K562 (cell line): ENCODE data around the gene SLC25A17. TPM values are rescaled to one million over a fixed set of nuclear protein-coding genes. Genes with fewer than 3 reads are reported as not detected.

Source experiments
- CREM ChIP-seq: IDR thresholded peaks from 2 replicates; pipeline ENCODE4 v1.6.1; 2014; ENCODE audit warnings: antibody characterized with exemption, low read depth
- ELF2 ChIP-seq: fragments of 250-450 bp; sonication (Bioruptor Pico); IDR thresholded peaks from 2 replicates; pipeline ENCODE4 v1.5.0; 2021; ENCODE audit warnings: mild to moderate bottlenecking
- HDGF ChIP-seq: fragments of 450-650 bp; IDR thresholded peaks from 2 replicates; pipeline ENCODE4 v1.6.1; 2016
- MIER1 ChIP-seq: fragments of 450-650 bp; IDR thresholded peaks from 2 replicates; pipeline ENCODE4 v1.6.1; 2016; ENCODE audit warnings: antibody characterized with exemption, mild to moderate bottlenecking, low read depth
- MTA1 ChIP-seq: fragments of 450-650 bp; IDR thresholded peaks from 2 replicates; pipeline ENCODE4 v1.6.1; 2017; ENCODE audit warnings: borderline replicate concordance
- MTF1 ChIP-seq: fragments of 250-450 bp; sonication (Bioruptor Pico); IDR thresholded peaks from 2 replicates; pipeline ENCODE4 v1.9.0; 2021; ENCODE audit warnings: moderate library complexity, mild to moderate bottlenecking, inconsistent platforms, borderline replicate concordance
- NFRKB ChIP-seq: fragments of 450-650 bp; IDR thresholded peaks from 2 replicates; pipeline ENCODE4 v1.6.1; 2016; ENCODE audit warnings: low read depth
- NR2C2 ChIP-seq, 2 experiments: fragments of 200-800 bp in 1 of 2; sonication (Bioruptor generic) in 1 of 2; sonication (generic) in 1 of 2; formaldehyde crosslinking in 1 of 2; IDR thresholded peaks; 2 replicates each; pipeline versions ENCODE4 v1.6.1 to v1.8.0; 2016 to 2022; ENCODE audit warnings: mild to moderate bottlenecking in 1 of 2, missing compliant biosample characterization in 1 of 2, missing genetic modification characterization in 1 of 2, missing genetic modification reagents in 1 of 2
- PTBP1 ChIP-seq: fragments of 200-400 bp; formaldehyde crosslinking; IDR thresholded peaks from 2 replicates; pipeline ENCODE4 v1.6.1; 2017; ENCODE audit warnings: low read depth, low read length
- RBM15 ChIP-seq: fragments of 200-400 bp; formaldehyde crosslinking; IDR thresholded peaks from 2 replicates; pipeline ENCODE4 v1.6.1; 2018; ENCODE audit warnings: mild to moderate bottlenecking, low read length, moderate library complexity; ENCODE audit not compliant: insufficient read depth
- RBM34 ChIP-seq: fragments of 200-400 bp; formaldehyde crosslinking; IDR thresholded peaks from 2 replicates; pipeline ENCODE4 v1.6.1; 2018; ENCODE audit warnings: low read length, borderline replicate concordance; ENCODE audit not compliant: insufficient read depth
- ZFP30 ChIP-seq: fragments of 250-450 bp; sonication (Bioruptor Pico); IDR thresholded peaks from 2 replicates; pipeline ENCODE4 v1.8.0; 2022; ENCODE audit warnings: moderate library complexity, mild to moderate bottlenecking, inconsistent platforms, borderline replicate concordance
- ZNF12 ChIP-seq: sonication (generic); formaldehyde crosslinking; IDR thresholded peaks from 2 replicates; pipeline ENCODE4 v1.4.0; 2020; ENCODE audit warnings: mild to moderate bottlenecking, missing genetic modification reagents
- ZNF589 ChIP-seq: fragments of 200-800 bp; sonication (Bioruptor generic); IDR thresholded peaks from 2 replicates; pipeline ENCODE4 v1.6.1; 2016; ENCODE audit warnings: low read depth, missing genetic modification characterization, missing compliant biosample characterization
- ZNF668 ChIP-seq: fragments of 250-450 bp; sonication (Bioruptor Pico); IDR thresholded peaks from 2 replicates; pipeline ENCODE4 v1.8.0; 2022; ENCODE audit warnings: mild to moderate bottlenecking, inconsistent platforms
- ZNF75A ChIP-seq: fragments of 450-650 bp; formaldehyde crosslinking; IDR thresholded peaks from 2 replicates; pipeline ENCODE4 v1.4.0; 2020; ENCODE audit warnings: mild to moderate bottlenecking
- ZNF764 ChIP-seq: fragments of 250-450 bp; sonication (Bioruptor Pico); IDR thresholded peaks from 2 replicates; pipeline ENCODE4 v1.4.0; 2020; ENCODE audit warnings: low read depth, mild to moderate bottlenecking, moderate library complexity
- ZNF766 ChIP-seq: fragments of 200-800 bp; sonication (Bioruptor generic); conservative IDR thresholded peaks from 2 replicates; pipeline ENCODE4 v1.6.1; 2016; ENCODE audit warnings: missing genetic modification characterization, missing compliant biosample characterization
- polyA plus RNA-seq, 8 experiments: library from polyadenylated mRNA; depleted of rRNA in 4 of 8; stranded (reverse) in 5 of 8; unstranded in 3 of 8; fragments of >200 nt; fragmentation: Nextera tagmentation in 2 of 8; fragmentation: Illumina TruSeq in 1 of 8; extraction: Ambion mirVana in 2 of 8; extraction: Trizol in 1 of 8; gene quantifications; 2 replicates each; pipeline versions ENCODE4 v1.2.1 to v1.2.3, GENCODE V29; 2011 to 2014; ENCODE audit warnings: inconsistent platforms in 1 of 8, missing spikeins in 1 of 8
- total RNA-seq, 7 experiments: library from RNA; depleted of rRNA in 6 of 7; stranded (reverse); fragments of >200 nt in 6 of 7; fragmentation: Illumina TruSeq in 2 of 7; extraction: Trizol in 2 of 7; gene quantifications; 2 replicates each; pipeline versions ENCODE4 v1.2.1 to v1.2.3, GENCODE V29; 2011 to 2021; ENCODE audit warnings: low replicate concordance in 1 of 7
- TF ChIP-seq, protein P1 (sequence below): fragments of 250-450 bp; sonication (Bioruptor Pico); IDR thresholded peaks from 2 replicates; pipeline ENCODE4 v1.4.0; 2020; ENCODE audit warnings: mild to moderate bottlenecking, moderate library complexity, borderline replicate concordance
- TF ChIP-seq, protein P2 (sequence below), 2 experiments: fragments of 450-650 bp in 1 of 2; IDR thresholded peaks; 2 replicates each; pipeline ENCODE4 v1.6.1; 2011 to 2017; ENCODE audit warnings: low read depth in 2 of 2, antibody characterized with exemption in 1 of 2, borderline replicate concordance in 1 of 2, low read length in 1 of 2, mild to moderate bottlenecking in 1 of 2, mixed read lengths in 1 of 2; ENCODE audit not compliant: control insufficient read depth in 1 of 2
- TF ChIP-seq, protein P3 (sequence below): fragments of 450-650 bp; IDR thresholded peaks from 2 replicates; pipeline ENCODE4 v1.6.1; 2017; ENCODE audit warnings: mild to moderate bottlenecking, moderate library complexity

Gene SLC25A17
- total and polyA plus RNA-seq, 9 of the 15 experiments (the other 6 are each of a cell fraction or from before 2014, with no cell fraction given), result 32.6 to 136 (median 56.2) TPM

DNA sequence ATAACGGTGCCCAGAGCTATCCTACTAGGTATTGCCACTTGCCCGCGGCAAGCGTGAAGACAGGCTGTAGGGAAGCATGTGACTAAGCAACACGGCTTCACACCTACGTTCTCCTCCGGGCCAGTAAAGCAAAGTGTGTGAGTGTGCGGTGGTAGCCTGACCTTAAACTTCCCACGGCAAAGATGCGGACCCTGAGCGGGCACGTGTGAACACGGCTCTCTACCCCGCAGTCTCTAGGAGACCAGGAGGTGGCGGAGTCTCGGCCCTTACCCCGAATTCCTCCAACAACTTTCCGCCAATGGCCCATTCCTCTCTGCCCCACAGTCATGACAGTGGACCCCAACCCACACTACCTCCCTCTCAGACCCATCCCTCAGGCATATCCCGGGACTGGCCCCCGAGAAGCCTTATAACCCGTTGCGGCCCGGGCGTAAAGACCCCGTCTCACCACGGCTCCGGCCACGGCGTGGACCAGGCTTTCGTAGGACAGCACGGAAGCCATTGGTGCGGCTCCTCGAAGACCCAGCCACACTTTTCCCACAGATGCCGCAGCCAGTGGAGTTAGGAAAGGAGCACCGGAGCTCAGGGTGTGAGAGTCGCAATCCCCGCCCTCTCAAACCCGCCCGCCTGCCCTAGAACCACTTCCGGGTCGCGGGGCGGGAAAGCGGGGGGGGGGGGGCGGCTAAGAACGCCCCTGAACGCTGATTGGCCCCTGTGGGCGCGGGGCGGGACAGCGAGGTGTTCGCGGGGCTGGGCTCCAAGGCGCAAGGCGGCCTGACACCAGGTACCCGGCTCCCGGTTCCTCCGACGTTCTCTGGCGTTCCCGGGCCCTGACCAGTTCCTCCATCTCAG is at the start of gene SLC25A17 (continued):
- TF ChIP-seq, protein P1, sequence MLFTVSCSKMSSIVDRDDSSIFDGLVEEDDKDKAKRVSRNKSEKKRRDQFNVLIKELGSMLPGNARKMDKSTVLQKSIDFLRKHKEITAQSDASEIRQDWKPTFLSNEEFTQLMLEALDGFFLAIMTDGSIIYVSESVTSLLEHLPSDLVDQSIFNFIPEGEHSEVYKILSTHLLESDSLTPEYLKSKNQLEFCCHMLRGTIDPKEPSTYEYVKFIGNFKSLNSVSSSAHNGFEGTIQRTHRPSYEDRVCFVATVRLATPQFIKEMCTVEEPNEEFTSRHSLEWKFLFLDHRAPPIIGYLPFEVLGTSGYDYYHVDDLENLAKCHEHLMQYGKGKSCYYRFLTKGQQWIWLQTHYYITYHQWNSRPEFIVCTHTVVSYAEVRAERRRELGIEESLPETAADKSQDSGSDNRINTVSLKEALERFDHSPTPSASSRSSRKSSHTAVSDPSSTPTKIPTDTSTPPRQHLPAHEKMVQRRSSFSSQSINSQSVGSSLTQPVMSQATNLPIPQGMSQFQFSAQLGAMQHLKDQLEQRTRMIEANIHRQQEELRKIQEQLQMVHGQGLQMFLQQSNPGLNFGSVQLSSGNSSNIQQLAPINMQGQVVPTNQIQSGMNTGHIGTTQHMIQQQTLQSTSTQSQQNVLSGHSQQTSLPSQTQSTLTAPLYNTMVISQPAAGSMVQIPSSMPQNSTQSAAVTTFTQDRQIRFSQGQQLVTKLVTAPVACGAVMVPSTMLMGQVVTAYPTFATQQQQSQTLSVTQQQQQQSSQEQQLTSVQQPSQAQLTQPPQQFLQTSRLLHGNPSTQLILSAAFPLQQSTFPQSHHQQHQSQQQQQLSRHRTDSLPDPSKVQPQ (CRISPR knock-in tag), result no peak
- TF ChIP-seq NR2C2 (CRISPR knock-in tag; IDR thresholded peaks at IDR 0.05) (peak; percentile 95), NR2C2 (tag; IDR thresholded peaks at IDR 0.05) (peak; percentile 99), MTF1 (CRISPR knock-in tag) (no peak), RBM34 (no peak), ZNF12 (CRISPR knock-in tag) (no peak), CREM (no peak), HDGF (no peak), ZNF589 (CRISPR knock-in tag) (0 out of 2 replicates have a peak, but pooled peaks have one; percentile 37), ZNF764 (CRISPR knock-in tag) (no peak), NFRKB (no peak; the same call in 1 of the 2 replicates), ELF2 (CRISPR knock-in tag) (no peak), RBM15 (no peak), ZNF668 (CRISPR knock-in tag) (no peak), MTA1 (peak; percentile 32; the same call in 1 of the 2 replicates), ZFP30 (CRISPR knock-in tag) (no peak), MIER1 (no peak), ZNF766 (CRISPR knock-in tag) (no peak), PTBP1 (no peak), ZNF75A (CRISPR knock-in tag) (no peak)
- TF ChIP-seq, protein P2, sequence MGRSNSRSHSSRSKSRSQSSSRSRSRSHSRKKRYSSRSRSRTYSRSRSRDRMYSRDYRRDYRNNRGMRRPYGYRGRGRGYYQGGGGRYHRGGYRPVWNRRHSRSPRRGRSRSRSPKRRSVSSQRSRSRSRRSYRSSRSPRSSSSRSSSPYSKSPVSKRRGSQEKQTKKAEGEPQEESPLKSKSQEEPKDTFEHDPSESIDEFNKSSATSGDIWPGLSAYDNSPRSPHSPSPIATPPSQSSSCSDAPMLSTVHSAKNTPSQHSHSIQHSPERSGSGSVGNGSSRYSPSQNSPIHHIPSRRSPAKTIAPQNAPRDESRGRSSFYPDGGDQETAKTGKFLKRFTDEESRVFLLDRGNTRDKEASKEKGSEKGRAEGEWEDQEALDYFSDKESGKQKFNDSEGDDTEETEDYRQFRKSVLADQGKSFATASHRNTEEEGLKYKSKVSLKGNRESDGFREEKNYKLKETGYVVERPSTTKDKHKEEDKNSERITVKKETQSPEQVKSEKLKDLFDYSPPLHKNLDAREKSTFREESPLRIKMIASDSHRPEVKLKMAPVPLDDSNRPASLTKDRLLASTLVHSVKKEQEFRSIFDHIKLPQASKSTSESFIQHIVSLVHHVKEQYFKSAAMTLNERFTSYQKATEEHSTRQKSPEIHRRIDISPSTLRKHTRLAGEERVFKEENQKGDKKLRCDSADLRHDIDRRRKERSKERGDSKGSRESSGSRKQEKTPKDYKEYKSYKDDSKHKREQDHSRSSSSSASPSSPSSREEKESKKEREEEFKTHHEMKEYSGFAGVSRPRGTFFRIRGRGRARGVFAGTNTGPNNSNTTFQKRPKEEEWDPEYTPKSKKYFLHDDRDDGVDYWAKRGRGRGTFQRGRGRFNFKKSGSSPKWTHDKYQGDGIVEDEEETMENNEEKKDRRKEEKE (IDR thresholded peaks at IDR 0.05; ENCODE audit: borderline replicate concordance in 1 of 2, control insufficient read depth in 1 of 2, low read depth in 2 of 2, low read length in 1 of 2), result no peak
- TF ChIP-seq, protein P3, sequence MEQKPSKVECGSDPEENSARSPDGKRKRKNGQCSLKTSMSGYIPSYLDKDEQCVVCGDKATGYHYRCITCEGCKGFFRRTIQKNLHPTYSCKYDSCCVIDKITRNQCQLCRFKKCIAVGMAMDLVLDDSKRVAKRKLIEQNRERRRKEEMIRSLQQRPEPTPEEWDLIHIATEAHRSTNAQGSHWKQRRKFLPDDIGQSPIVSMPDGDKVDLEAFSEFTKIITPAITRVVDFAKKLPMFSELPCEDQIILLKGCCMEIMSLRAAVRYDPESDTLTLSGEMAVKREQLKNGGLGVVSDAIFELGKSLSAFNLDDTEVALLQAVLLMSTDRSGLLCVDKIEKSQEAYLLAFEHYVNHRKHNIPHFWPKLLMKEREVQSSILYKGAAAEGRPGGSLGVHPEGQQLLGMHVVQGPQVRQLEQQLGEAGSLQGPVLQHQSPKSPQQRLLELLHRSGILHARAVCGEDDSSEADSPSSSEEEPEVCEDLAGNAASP, result no peak
